Chondrocyte (in vitro differentiated cells): ENCODE measurements around the gene PLD1. TPM values are rescaled to one million over a fixed set of nuclear protein-coding genes. Genes with fewer than 3 reads are reported as not detected.

Source experiments
- DNase-seq: peaks from one replicate; pipeline ENCODE4 v3.0.0; 2021; ENCODE audit warnings: mixed read lengths, low spot score
- H3K27ac Mint-ChIP-seq: one replicate; pipeline ENCODE4 v1.8.0; 2021; ENCODE audit warnings: mild to moderate bottlenecking, moderate library complexity, mixed read lengths; ENCODE audit not compliant: unreplicated experiment
- H3K27me3 Mint-ChIP-seq: 2 replicates; pipeline ENCODE4 v1.8.0; 2021; ENCODE audit warnings: low read depth, mixed read lengths
- H3K36me3 Mint-ChIP-seq: 2 replicates; pipeline ENCODE4 v1.8.0; 2021; ENCODE audit warnings: low read depth, mixed read lengths
- H3K4me1 Mint-ChIP-seq: 2 replicates; pipeline ENCODE4 v1.8.0; 2021; ENCODE audit warnings: low read depth, mild to moderate bottlenecking, mixed read lengths
- H3K4me3 Mint-ChIP-seq: one replicate; pipeline ENCODE4 v1.8.0; 2021; ENCODE audit warnings: mild to moderate bottlenecking, moderate library complexity, mixed read lengths; ENCODE audit not compliant: unreplicated experiment
- H3K9me3 Mint-ChIP-seq: 2 replicates; pipeline ENCODE4 v1.8.0; 2021; ENCODE audit warnings: low read depth, mixed read lengths
- total RNA-seq: library from RNA; stranded (reverse); gene quantifications from 3 replicates; pipeline ENCODE4 v1.2.1, GENCODE V29; 2021
- TF ChIP-seq, protein P1 (sequence below): fragments of 200-600 bp; sonication (generic); IDR thresholded peaks from 2 replicates; pipeline ENCODE4 v1.5.0; 2021; ENCODE audit warnings: antibody characterized with exemption, mild to moderate bottlenecking, moderate library complexity

The PLD1 gene
- total RNA-seq, 1 donor from 2014 or later: 17.0 TPM

DNA sequence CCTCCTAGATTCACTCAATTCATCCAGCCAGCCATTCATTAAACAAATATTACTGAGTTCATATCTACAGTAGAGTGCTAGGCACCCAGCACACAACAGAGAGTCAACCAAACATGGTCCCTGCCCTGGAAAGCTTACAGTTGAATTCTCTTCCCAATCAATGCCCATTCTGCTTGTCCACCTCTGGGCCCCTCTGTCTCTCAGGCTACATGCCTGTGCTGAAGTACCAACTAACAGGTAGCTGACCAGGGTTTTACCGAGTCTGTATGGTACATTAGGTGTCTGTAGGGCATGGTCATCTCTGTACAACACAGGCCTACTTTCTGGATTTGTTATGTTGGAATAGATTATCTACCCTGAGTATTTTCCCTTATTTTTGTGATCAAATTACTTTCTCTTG is 23.3 kb downstream of the PLD1 start:
- Mint-ChIP-seq H3K36me3 (peaks cover 6% of the 10 kb centered on the region), H3K4me3 (no peak overlapping the region), H3K4me1 (peaks cover 17% of the 10 kb centered on the region), H3K27me3 (no peaks in the 10 kb centered on the region), H3K9me3 (no peaks in the 10 kb centered on the region), H3K27ac (no peak overlapping the region)
- TF ChIP-seq, protein P1, sequence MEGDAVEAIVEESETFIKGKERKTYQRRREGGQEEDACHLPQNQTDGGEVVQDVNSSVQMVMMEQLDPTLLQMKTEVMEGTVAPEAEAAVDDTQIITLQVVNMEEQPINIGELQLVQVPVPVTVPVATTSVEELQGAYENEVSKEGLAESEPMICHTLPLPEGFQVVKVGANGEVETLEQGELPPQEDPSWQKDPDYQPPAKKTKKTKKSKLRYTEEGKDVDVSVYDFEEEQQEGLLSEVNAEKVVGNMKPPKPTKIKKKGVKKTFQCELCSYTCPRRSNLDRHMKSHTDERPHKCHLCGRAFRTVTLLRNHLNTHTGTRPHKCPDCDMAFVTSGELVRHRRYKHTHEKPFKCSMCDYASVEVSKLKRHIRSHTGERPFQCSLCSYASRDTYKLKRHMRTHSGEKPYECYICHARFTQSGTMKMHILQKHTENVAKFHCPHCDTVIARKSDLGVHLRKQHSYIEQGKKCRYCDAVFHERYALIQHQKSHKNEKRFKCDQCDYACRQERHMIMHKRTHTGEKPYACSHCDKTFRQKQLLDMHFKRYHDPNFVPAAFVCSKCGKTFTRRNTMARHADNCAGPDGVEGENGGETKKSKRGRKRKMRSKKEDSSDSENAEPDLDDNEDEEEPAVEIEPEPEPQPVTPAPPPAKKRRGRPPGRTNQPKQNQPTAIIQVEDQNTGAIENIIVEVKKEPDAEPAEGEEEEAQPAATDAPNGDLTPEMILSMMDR: no peak
- no peak for DNase-seq

DNA sequence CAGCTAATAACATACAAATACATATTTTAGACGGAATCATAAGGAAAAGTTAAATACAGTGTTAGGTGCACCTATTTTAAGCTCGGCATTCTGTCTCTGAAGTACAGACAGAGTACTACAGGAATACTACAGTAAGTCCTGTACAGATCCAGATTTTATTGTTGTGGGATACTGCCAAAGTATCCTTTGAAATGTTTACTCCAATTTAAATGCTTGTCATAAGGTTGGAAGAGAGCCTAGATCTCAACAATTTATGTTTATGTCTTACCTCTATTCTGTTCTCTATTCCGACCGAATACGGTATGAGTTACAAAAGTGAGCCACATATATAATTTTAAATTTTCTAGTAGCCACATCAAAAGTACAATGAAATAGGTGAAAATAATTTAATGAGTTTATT is 25.3 kb downstream of the PLD1 start:
- Mint-ChIP-seq H3K27ac (no peak overlapping the region), H3K36me3 (peaks cover 6% of the 10 kb centered on the region), H3K4me3 (no peak overlapping the region), H3K27me3 (no peaks in the 10 kb centered on the region), H3K9me3 (no peaks in the 10 kb centered on the region), H3K4me1 (no peaks in the 10 kb centered on the region)
- TF ChIP-seq, protein P1: no peak
- no peak for DNase-seq

DNA sequence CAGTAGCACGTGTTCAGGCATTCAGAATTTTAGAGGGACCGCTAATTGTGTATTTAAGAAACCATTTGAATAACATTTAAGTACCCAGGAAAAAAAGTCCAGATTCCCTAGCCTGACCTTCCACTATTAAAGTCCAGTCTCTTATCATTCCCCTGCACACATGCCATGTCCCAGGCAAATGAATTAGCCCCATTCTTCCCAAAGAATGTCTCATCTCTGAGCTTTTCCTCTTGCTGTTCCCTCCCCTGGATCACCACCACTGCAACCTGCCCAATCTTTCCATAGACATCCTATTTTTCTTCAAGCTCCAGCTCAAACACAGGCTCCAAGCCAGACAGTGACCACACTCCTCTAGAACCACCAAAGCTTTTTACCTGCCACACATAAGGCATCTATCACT is 25.9 kb downstream of the PLD1 start:
- TF ChIP-seq, protein P1: no peak
- no peaks in the 10 kb centered on the region for H3K9me3 Mint-ChIP-seq
- peaks cover 6% of the 10 kb centered on the region for H3K36me3 Mint-ChIP-seq
- DNase-seq: no peak
- H3K27ac Mint-ChIP-seq: no peak overlapping the region
- H3K27me3 Mint-ChIP-seq: no peaks in the 10 kb centered on the region
- no peak overlapping the region for H3K4me3 Mint-ChIP-seq
- no peaks in the 10 kb centered on the region for H3K4me1 Mint-ChIP-seq

DNA sequence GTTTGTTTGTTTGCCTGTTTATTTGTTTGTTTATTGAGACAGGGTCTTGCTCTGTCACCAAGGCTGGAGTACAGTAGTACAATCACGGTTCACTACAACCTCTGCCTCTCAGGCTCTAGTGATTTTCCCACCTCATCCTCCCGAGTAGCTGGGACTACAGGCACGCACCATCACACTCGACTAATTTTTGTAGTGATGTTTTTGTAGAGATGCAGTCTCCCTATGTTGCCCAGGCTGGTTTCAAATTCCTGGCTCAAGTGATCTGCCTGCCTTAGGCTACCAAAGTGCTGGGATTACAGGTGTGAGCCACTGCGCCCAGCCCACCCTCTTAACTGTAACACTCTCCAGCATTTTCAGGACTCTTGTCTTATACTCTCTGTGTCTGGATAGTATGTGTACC is 26.7 kb downstream of the PLD1 start:
- Mint-ChIP-seq H3K9me3 (no peaks in the 10 kb centered on the region), H3K27ac (no peak overlapping the region), H3K27me3 (no peaks in the 10 kb centered on the region), H3K4me1 (peaks cover under 1% of the 10 kb centered on the region), H3K36me3 (peaks cover under 1% of the 10 kb centered on the region), H3K4me3 (no peak overlapping the region)
- no peak for DNase-seq
- TF ChIP-seq, protein P1: no peak

DNA sequence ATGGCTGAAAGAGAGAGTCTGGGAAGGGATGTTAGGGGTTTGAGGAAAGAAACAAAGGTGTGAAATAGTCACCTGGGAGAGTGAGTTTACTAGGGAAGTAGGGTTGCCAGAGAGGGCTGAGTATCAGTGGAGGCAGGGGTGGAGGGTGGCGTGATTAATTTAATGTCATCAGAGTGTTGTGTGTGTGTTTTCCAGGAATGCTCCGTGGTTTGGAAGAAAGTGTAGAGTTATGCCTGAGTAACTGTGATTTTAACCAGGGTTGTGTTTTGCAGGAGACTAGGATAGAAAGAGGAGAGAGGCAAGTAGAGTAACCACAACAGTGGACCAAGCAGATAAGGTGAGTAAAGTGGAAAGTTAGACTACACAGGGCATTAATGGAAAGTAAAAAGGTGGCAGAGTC is 27.2 kb downstream of the PLD1 start:
- Mint-ChIP-seq H3K27ac (no peak overlapping the region), H3K9me3 (no peaks in the 10 kb centered on the region), H3K4me1 (peaks cover 5% of the 10 kb centered on the region), H3K36me3 (no peaks in the 10 kb centered on the region), H3K4me3 (no peak overlapping the region), H3K27me3 (no peaks in the 10 kb centered on the region)
- TF ChIP-seq, protein P1: no peak
- no peak for DNase-seq
